Measurements from ENCODE around the gene FN1.
A peak's percentile ranks its signal among the peaks of the same experiment; 100 is the strongest.
"Not testable (repeated sequence)": the region's sequence is repeated elsewhere in the genome, so short reads cannot be mapped to it uniquely, and the experiment has no call there.

FN1 gene

GRCh38 chr2:215371915-215372897 lies 63.7 kb downstream of the FN1 start:
- no peak for FAIRE-seq

GRCh38 chr2:215370112-215370965 lies 65.5 kb downstream of the FN1 start:
- DNase-seq (ENCODE audit: extremely low spot score, insufficient read length, low read depth) (no peak), FAIRE-seq (no peak)

More at GRCh38 chr2:215371915-215372897, 63.7 kb downstream of the FN1 start:
- DNase-seq (ENCODE audit: extremely low spot score, insufficient read length, low read depth): no peak

- DNase-seq (ENCODE audit: extremely low spot score, insufficient read length, low read depth) (no peak), FAIRE-seq (no peak)
Observed at GRCh38 chr2:215369181-215369760, 66.6 kb downstream of the FN1 start.

- DNase-seq (ENCODE audit: extremely low spot score, insufficient read length, low read depth) (no peak), FAIRE-seq (no peak)
Observed at GRCh38 chr2:215368493-215368809, 67.4 kb downstream of the FN1 start.

- no peak for DNase-seq (ENCODE audit: extremely low spot score, insufficient read length, low read depth)
Observed at GRCh38 chr2:215367662-215368492, 68.0 kb downstream of the FN1 start.

GRCh38 chr2:215366440-215367032 lies 69.3 kb downstream of the FN1 start:
- FAIRE-seq (no peak), DNase-seq (ENCODE audit: extremely low spot score, insufficient read length, low read depth) (no peak)

More at GRCh38 chr2:215367662-215368492, 68.0 kb downstream of the FN1 start:
- FAIRE-seq: no peak

- no peak for DNase-seq (ENCODE audit: extremely low spot score, insufficient read length, low read depth)
- peak; percentile 75 for FAIRE-seq
Observed at GRCh38 chr2:215365184-215365658, 70.6 kb downstream of the FN1 start.

GRCh38 chr2:215364157-215365155 lies 71.4 kb downstream of the FN1 start:
- no peak for FAIRE-seq
- no peak for DNase-seq (ENCODE audit: extremely low spot score, insufficient read length, low read depth)

- DNase-seq (ENCODE audit: extremely low spot score, insufficient read length, low read depth): no peak
- no peak for FAIRE-seq
Observed at GRCh38 chr2:215363461-215364156, 72.3 kb downstream of the FN1 start.

GRCh38 chr2:215363039-215363438 lies 72.8 kb downstream of the FN1 start:
- FAIRE-seq (no peak), DNase-seq (ENCODE audit: extremely low spot score, insufficient read length, low read depth) (no peak)

GRCh38 chr2:215362562-215362904 lies 73.3 kb downstream of the FN1 start:
- FAIRE-seq (no peak), DNase-seq (ENCODE audit: extremely low spot score, insufficient read length, low read depth) (no peak)

GRCh38 chr2:215361876-215362561 lies 73.8 kb downstream of the FN1 start:
- no peak for FAIRE-seq
- DNase-seq (ENCODE audit: extremely low spot score, insufficient read length, low read depth): no peak

- DNase-seq (ENCODE audit: extremely low spot score, insufficient read length, low read depth) (no peak), FAIRE-seq (no peak)
Observed at GRCh38 chr2:215361211-215361875, 74.5 kb downstream of the FN1 start.

GRCh38 chr2:215360596-215360995 lies 75.3 kb downstream of the FN1 start:
- DNase-seq (ENCODE audit: extremely low spot score, insufficient read length, low read depth): no peak
- no peak for FAIRE-seq

- not testable (repeated sequence) for FAIRE-seq; DNase-seq (ENCODE audit: extremely low spot score, insufficient read length, low read depth)
Observed at GRCh38 chr2:215360059-215360458, 75.8 kb downstream of the FN1 start.

- FAIRE-seq (no peak), DNase-seq (ENCODE audit: extremely low spot score, insufficient read length, low read depth) (no peak)
Observed at GRCh38 chr2:215359576-215359922, 76.3 kb downstream of the FN1 start.

Measured in GM18507 (cell line).